ENCODE results near the gene USP32. TPM values are rescaled to one million over a fixed set of nuclear protein-coding genes. Genes with fewer than 3 reads are reported as not detected.

USP32 gene
- total and polyA plus RNA-seq, 2 donors from 2014 or later = 14.6 to 53.1 TPM

DNA sequence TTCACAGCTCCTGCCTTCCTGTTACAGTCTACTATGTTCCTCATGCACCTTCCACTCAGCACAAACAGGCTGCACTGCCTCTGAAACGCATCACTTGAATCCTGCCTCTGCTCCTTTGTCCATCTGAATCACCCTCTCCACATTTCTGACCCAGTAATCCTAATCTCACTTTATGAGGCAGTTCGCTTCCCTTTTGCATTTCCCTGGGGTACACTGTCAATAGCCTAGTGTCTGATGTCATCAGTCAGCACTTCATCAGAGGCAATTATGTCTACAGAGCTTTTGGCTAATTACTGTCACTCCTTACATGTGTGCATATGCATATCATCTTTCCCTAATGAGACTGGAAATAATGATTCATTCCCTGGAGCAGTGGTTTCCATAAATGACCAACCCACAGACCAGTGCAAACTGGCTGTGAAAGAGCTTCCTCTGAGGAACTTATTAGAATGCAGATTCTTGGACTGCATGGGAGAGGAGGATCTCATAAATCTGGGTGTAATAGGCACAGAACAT, 218.6 kb downstream of the USP32 start:
- FAIRE-seq = no peak
- H3K9me3 ChIP-seq (ENCODE audit: control insufficient read depth in 2 of 3, insufficient read depth in 1 of 3, low read length in 3 of 3) = no peaks in the 10 kb centered on the region
- intact Hi-C loops (cut with DNase I) = no loop called here
- H3K4me1 ChIP-seq (ENCODE audit: control insufficient read depth in 2 of 3, insufficient read depth in 2 of 3, low read depth in 1 of 3, low read length in 3 of 3) = peaks cover 0 to 9% (median 7%) of the 10 kb centered on the region in 3 donors
- H3K27me3 ChIP-seq (ENCODE audit: control insufficient read depth, insufficient read depth, low read length) = no peaks in the 10 kb centered on the region
- H3K4me3 ChIP-seq (ENCODE audit: low read length in 3 of 3) = no peak overlapping the region
- TF ChIP-seq, protein P1, sequence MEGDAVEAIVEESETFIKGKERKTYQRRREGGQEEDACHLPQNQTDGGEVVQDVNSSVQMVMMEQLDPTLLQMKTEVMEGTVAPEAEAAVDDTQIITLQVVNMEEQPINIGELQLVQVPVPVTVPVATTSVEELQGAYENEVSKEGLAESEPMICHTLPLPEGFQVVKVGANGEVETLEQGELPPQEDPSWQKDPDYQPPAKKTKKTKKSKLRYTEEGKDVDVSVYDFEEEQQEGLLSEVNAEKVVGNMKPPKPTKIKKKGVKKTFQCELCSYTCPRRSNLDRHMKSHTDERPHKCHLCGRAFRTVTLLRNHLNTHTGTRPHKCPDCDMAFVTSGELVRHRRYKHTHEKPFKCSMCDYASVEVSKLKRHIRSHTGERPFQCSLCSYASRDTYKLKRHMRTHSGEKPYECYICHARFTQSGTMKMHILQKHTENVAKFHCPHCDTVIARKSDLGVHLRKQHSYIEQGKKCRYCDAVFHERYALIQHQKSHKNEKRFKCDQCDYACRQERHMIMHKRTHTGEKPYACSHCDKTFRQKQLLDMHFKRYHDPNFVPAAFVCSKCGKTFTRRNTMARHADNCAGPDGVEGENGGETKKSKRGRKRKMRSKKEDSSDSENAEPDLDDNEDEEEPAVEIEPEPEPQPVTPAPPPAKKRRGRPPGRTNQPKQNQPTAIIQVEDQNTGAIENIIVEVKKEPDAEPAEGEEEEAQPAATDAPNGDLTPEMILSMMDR (IDR thresholded peaks at IDR 0.05; ENCODE audit: borderline replicate concordance, extremely low read depth, insufficient read depth) = no peak
- DNase-seq = no peak
- H3K36me3 ChIP-seq (ENCODE audit: control insufficient read depth in 2 of 3, insufficient read depth in 3 of 3, low read length in 3 of 3) = peaks cover 0 to 3% (median 0%) of the 10 kb centered on the region in 3 donors
- H3K27ac ChIP-seq (ENCODE audit: low read depth in 2 of 2, low read length in 2 of 2) = no peak overlapping the region
- H3K9ac ChIP-seq (ENCODE audit: low read length in 3 of 3) = no peak overlapping the region

DNA sequence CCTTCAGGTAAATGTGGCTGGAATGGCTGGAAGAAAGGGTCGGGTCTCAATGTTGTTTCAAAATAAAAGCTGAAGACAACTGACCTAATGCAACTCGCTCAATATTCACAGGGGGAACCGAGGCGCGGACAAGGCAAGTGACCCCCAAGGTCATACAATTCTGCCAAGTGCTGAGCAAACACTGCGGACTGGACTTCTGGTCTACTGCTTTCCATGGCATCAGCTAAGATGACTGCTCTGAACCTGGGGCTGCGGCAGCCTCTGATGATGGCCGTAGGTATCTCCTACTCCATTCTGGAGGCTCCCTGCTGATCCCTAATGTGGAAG, 220.2 kb downstream of the USP32 start:
- FAIRE-seq (no peak), DNase-seq (no peak)
- TF ChIP-seq, protein P1 (IDR thresholded peaks at IDR 0.05; ENCODE audit: borderline replicate concordance, extremely low read depth, insufficient read depth) = no peak
- intact Hi-C loops (cut with DNase I) = no loop called here
- no peak overlapping the region for H3K27ac ChIP-seq (ENCODE audit: low read depth in 2 of 2, low read length in 2 of 2)
- no peak overlapping the region for H3K4me3 ChIP-seq (ENCODE audit: low read length in 3 of 3)
- no peaks in the 10 kb centered on the region for H3K36me3 ChIP-seq (ENCODE audit: control insufficient read depth in 2 of 3, insufficient read depth in 3 of 3, low read length in 3 of 3)
- no peaks in the 10 kb centered on the region for H3K9me3 ChIP-seq (ENCODE audit: control insufficient read depth in 2 of 3, insufficient read depth in 1 of 3, low read length in 3 of 3)
- H3K9ac ChIP-seq (ENCODE audit: low read length in 3 of 3) = no peak overlapping the region
- no peaks in the 10 kb centered on the region for H3K27me3 ChIP-seq (ENCODE audit: control insufficient read depth, insufficient read depth, low read length)
- peaks cover 0 to 9% (median 7%) of the 10 kb centered on the region in 3 donors for H3K4me1 ChIP-seq (ENCODE audit: control insufficient read depth in 2 of 3, insufficient read depth in 2 of 3, low read depth in 1 of 3, low read length in 3 of 3)

DNA sequence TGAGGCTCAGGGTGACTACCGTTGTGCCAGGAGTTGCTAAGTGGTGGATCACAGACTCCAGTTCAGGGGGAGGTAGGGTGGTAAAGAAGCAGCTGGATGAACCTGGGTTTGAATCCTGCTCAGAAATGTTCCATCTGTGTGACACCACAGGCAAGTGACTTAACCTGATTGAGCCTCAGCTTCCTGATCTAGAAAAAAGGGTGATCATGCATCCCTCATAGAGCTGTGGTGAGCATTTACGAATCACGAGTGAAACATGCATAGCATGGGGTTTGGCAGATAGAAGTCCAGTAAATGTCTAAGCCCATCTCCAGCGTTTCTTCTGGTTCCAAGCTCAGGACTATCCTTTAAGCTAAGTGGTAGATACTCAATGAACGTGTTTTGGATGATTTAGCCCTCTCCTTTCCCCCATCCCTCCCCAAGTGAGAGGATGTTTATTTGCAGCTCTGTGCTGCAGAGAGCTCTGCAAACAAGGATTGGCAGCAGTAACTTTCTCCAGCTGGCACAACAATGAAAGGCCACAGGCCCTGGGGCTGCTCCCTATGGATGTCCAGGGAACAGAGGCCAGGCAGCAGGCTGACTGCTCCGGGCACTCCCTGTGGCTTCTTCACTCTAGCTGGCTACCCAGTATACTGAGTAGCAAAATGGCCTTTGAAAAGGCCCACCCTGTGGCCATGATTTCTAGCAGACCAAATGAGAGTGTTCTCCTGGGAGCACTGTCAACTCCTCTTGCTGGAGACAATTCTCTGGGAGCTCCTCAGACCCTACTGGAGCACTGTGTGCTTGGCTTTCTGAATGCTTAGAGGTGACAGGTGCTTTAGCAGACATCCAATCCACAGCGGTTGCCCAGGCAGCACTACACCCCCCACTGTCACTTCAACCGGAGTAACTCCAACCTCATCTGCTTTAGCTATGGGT, 220.8 kb downstream of the USP32 start:
- TF ChIP-seq, protein P1 (IDR thresholded peaks at IDR 0.05; ENCODE audit: borderline replicate concordance, extremely low read depth, insufficient read depth) = no peak
- no peak for FAIRE-seq
- DNase-seq = no peak
- intact Hi-C loops (cut with DNase I) = no loop called here
- Histone ChIP-seq H3K27me3 (ENCODE audit: control insufficient read depth, insufficient read depth, low read length) (no peaks in the 10 kb centered on the region), H3K9me3 (ENCODE audit: control insufficient read depth in 2 of 3, insufficient read depth in 1 of 3, low read length in 3 of 3) (no peaks in the 10 kb centered on the region), H3K27ac (ENCODE audit: low read depth in 2 of 2, low read length in 2 of 2) (no peak overlapping the region), H3K9ac (ENCODE audit: low read length in 3 of 3) (no peak overlapping the region), H3K4me1 (ENCODE audit: control insufficient read depth in 2 of 3, insufficient read depth in 2 of 3, low read depth in 1 of 3, low read length in 3 of 3) (peaks cover 0 to 9% (median 7%) of the 10 kb centered on the region in 3 donors), H3K36me3 (ENCODE audit: control insufficient read depth in 2 of 3, insufficient read depth in 3 of 3, low read length in 3 of 3) (no peaks in the 10 kb centered on the region), H3K4me3 (ENCODE audit: low read length in 3 of 3) (no peak overlapping the region)
